ENCODE results near the gene TNFSF13. TPM values are rescaled to one million over a fixed set of nuclear protein-coding genes. Genes with fewer than 3 reads are reported as not detected.

Gene TNFSF13
- total RNA-seq, 2 experiments from 2014 or later = 1.1 to 1.7 TPM

GRCh38 chr17:7557775-7558543, 591 bp upstream of the TNFSF13 start:
- CTCF ChIA-PET = interaction anchor here (0.8 to 1.0 kb wide), 2 partner anchors 31 to 121 kb away, joined by 3 to 4 read pairs; no protein-coding TSS in a partner anchor
- peaks cover 14% of the 10 kb centered on the region for H3K36me3 ChIP-seq (ENCODE audit: insufficient read depth, low read length)
- peak overlapping the region; percentile 63 for H3K27ac Mint-ChIP-seq
- no peaks in the 10 kb centered on the region for H3K27me3 Mint-ChIP-seq
- DNase-seq (peak in 3 of 14 experiments; percentile 29 to 63 (median 58)), ATAC-seq (ENCODE audit: poor library complexity) (no peak)
- peaks cover 61% of the 10 kb centered on the region for H3K4me1 Mint-ChIP-seq (ENCODE audit: low read depth)
- no peaks in the 10 kb centered on the region for H3K9me3 ChIP-seq (ENCODE audit: control insufficient read depth in 1 of 2, insufficient read depth in 1 of 2, low read length in 2 of 2)
- H3K4me3 Mint-ChIP-seq = peak overlapping the region; percentile 56
- H3K27me3 ChIP-seq (ENCODE audit: control insufficient read depth in 1 of 2, insufficient read depth in 2 of 2, low read length in 2 of 2) = no peaks in the 10 kb centered on the region
- H3K9me3 Mint-ChIP-seq = no peaks in the 10 kb centered on the region
- H3K36me3 Mint-ChIP-seq (ENCODE audit: low read depth) = peaks cover 23% of the 10 kb centered on the region
- H3K27ac ChIP-seq (ENCODE audit: low read depth in 1 of 2, low read length in 2 of 2) = peak overlapping the region in 1 of 2 donors; percentile 3
- H3K4me3 ChIP-seq (ENCODE audit: low read length) = peak overlapping the region; percentile 41
- POLR2A ChIA-PET = interaction anchor here (0.6 to 2.6 kb wide), 4 partner anchors 9 to 315 kb away, joined by 3 to 6 read pairs (median 4); partner anchors contain the start of genes MPDU1 and TNFSF12
- H3K4me1 ChIP-seq (ENCODE audit: insufficient read depth, low read length) = peaks cover 82% of the 10 kb centered on the region
- TF ChIP-seq CTCF (IDR thresholded peaks at IDR 0.05) = no peak
- intact Hi-C loops (cut with DNase I, micrococcal nuclease) = no loop called here

DNA sequence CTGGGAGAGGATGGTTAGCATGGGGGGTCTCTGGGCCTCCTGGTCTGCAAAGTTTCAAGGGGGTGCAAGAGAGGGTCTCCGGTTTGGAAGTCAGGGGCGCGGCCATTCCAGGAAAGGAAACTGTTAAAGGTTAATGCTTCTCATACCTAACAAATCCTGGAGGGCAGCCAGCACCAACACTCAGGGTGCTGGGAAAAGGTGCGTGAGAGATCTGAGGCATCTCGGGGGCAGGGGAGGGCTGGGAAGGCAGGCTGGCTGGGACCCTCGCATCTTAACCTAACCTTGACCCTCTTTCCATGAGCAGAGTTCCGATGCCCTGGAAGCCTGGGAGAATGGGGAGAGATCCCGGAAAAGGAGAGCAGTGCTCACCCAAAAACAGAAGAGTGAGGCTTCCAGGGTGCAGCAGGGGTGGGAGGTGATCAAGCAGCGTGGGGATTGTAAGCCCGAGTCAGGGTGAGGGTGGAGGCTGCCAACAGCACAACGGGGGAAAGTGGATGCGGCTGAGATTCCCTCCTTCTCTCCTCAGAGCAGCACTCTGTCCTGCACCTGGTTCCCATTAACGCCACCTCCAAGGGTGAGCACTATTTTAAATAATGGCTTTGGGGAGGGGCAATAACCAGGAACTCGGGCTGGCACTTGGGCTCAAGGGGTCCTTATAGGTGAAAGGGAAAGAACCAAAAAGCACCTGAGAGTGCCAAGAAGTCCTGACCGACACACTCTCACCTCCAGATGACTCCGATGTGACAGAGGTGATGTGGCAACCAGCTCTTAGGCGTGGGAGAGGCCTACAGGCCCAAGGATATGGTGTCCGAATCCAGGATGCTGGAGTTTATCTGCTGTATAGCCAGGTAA, 996 bp downstream of the TNFSF13 start:
- H3K4me1 Mint-ChIP-seq (ENCODE audit: low read depth) = peaks cover 50% of the 10 kb centered on the region
- peak overlapping the region; percentile 95 for H3K4me3 Mint-ChIP-seq
- H3K27ac Mint-ChIP-seq = peak overlapping the region; percentile 63
- Histone ChIP-seq H3K36me3 (ENCODE audit: insufficient read depth, low read length) (peaks cover 20% of the 10 kb centered on the region), H3K27me3 (ENCODE audit: control insufficient read depth in 1 of 2, insufficient read depth in 2 of 2, low read length in 2 of 2) (no peaks in the 10 kb centered on the region), H3K9me3 (ENCODE audit: control insufficient read depth in 1 of 2, insufficient read depth in 1 of 2, low read length in 2 of 2) (no peaks in the 10 kb centered on the region), H3K4me1 (ENCODE audit: insufficient read depth, low read length) (peaks cover 78% of the 10 kb centered on the region), H3K27ac (ENCODE audit: low read depth in 1 of 2, low read length in 2 of 2) (no peak overlapping the region), H3K4me3 (ENCODE audit: low read length) (peak overlapping the region; percentile 41)
- ChIA-PET CTCF (interaction anchor here (1.0 to 2.9 kb wide), 19 partner anchors 11 to 231 kb away, joined by 3 to 48 read pairs (median 10); partner anchors contain the start of genes ACAP1, CD68, FXR2 and MPDU1), POLR2A (interaction anchor here (1.0 to 4.8 kb wide), 11 partner anchors 10 to 209 kb away, joined by 3 to 51 read pairs (median 6); partner anchors contain the start of genes MPDU1, TMEM256 and TNFSF12)
- H3K27me3 Mint-ChIP-seq = no peaks in the 10 kb centered on the region
- peaks cover 32% of the 10 kb centered on the region for H3K36me3 Mint-ChIP-seq (ENCODE audit: low read depth)
- TF ChIP-seq CTCF (IDR thresholded peaks at IDR 0.05) = no peak
- no peaks in the 10 kb centered on the region for H3K9me3 Mint-ChIP-seq
- intact Hi-C loops (cut with DNase I, micrococcal nuclease) = loop anchor here (1.0 to 5.0 kb wide), 4 partner anchors 75 to 307 kb away; partner anchors contain the start of genes CTDNEP1 (in 1 of the 2), ELP5 (in 1 of the 2) and POLR2A (in 1 of the 2)
- ATAC-seq (ENCODE audit: poor library complexity) (no peak), DNase-seq (no peak)

Data from CD4-positive, alpha-beta T cell (primary cell).